SK-N-SH (cell line): ENCODE measurements around the gene TIMP2. TPM values are rescaled to one million over a fixed set of nuclear protein-coding genes. Genes with fewer than 3 reads are reported as not detected.
A peak's percentile ranks its signal among the peaks of the same experiment; 100 is the strongest.

Source experiments
- CTCF ChIA-PET: fragments of 300-600, 350-600 bp; formaldehyde crosslinking; extraction: SDS; loops from one replicate; lab custom pipeline; 2021; lab: Yijun Ruan, JAX
- POLR2A ChIA-PET: fragments of 350-600 bp; sonication (Branson Sonifier 250); formaldehyde crosslinking; extraction: SDS; loops from one replicate; lab custom pipeline; 2020; ENCODE audit warnings: antibody characterized with exemption, inconsistent platforms; lab: Yijun Ruan, JAX
- DNase-seq: peaks from one replicate; pipeline ENCODE4 v3.0.0; 2012
- H2AFZ ChIP-seq: fragments of 200-600 bp; sonication (generic); 2 replicates; pipeline ENCODE4 v1.8.1; 2016; ENCODE audit warnings: antibody characterized with exemption, mild to moderate bottlenecking, low read depth
- H3F3A ChIP-seq: fragments of 200-600 bp; sonication (generic); replicated peaks from 2 replicates; pipeline ENCODE3; 2016; ENCODE audit warnings: antibody characterized with exemption, mild to moderate bottlenecking; ENCODE audit not compliant: insufficient read depth
- H3K27ac ChIP-seq, 2 experiments: fragments of 200-500 bp in 1 of 2; fragments of 200-600 bp in 1 of 2; sonication (Bioruptor generic) in 1 of 2; sonication (generic), shearing (Covaris generic) in 1 of 2; 2 replicates each; pipeline versions ENCODE4 v1.5.1 to v1.6.1; 2014 to 2016; ENCODE audit warnings: low read depth in 2 of 2, inconsistent platforms in 1 of 2, low read length in 1 of 2, mild to moderate bottlenecking in 1 of 2, mixed read lengths in 1 of 2
- H3K27me3 ChIP-seq: fragments of 200-600 bp; sonication (generic), shearing (Covaris generic); 2 replicates; pipeline ENCODE4 v1.6.1; 2016; ENCODE audit warnings: mixed run types; ENCODE audit not compliant: insufficient read depth
- H3K36me3 ChIP-seq, 2 experiments: fragments of 200-500 bp in 1 of 2; fragments of 200-600 bp in 1 of 2; sonication (Bioruptor generic) in 1 of 2; sonication (generic) in 1 of 2; replicated peaks in 1 of 2; 2 replicates each; pipeline versions ENCODE3 to v1.5.1; 2014 to 2016; ENCODE audit warnings: low read length in 1 of 2, mild to moderate bottlenecking in 1 of 2; ENCODE audit not compliant: insufficient read depth in 2 of 2, control insufficient read depth in 1 of 2
- H3K4me1 ChIP-seq, 2 experiments: fragments of 200-500 bp in 1 of 2; fragments of 200-600 bp in 1 of 2; sonication (Bioruptor generic) in 1 of 2; sonication (generic), shearing (Covaris generic) in 1 of 2; 2 replicates each; pipeline versions ENCODE4 v1.5.1 to v1.6.1; 2014 to 2016; ENCODE audit warnings: low read depth in 1 of 2, low read length in 1 of 2, mixed run types in 1 of 2; ENCODE audit not compliant: insufficient read depth in 2 of 2, control insufficient read depth in 1 of 2
- H3K4me2 ChIP-seq: fragments of 200-600 bp; sonication (generic), shearing (Covaris generic); 2 replicates; pipeline ENCODE4 v1.6.1; 2017; ENCODE audit warnings: mixed run types
- H3K4me3 ChIP-seq, 2 experiments: fragments of 200-500 bp in 1 of 2; fragments of 200-600 bp in 1 of 2; sonication (Bioruptor generic) in 1 of 2; sonication (generic), shearing (Covaris generic) in 1 of 2; 2 replicates each; pipeline versions ENCODE4 v1.5.1 to v1.8.1; 2014 to 2016; ENCODE audit warnings: low read depth in 2 of 2, inconsistent platforms in 1 of 2, low read length in 1 of 2, mild to moderate bottlenecking in 1 of 2, mixed read lengths in 1 of 2, moderate library complexity in 1 of 2
- H3K79me2 ChIP-seq: fragments of 200-600 bp; sonication (generic); 2 replicates; pipeline ENCODE4 v1.8.1; 2017; ENCODE audit warnings: mild to moderate bottlenecking; ENCODE audit not compliant: insufficient read depth
- H3K9ac ChIP-seq: fragments of 200-600 bp; sonication (generic); 2 replicates; pipeline ENCODE4 v1.6.1; 2017; ENCODE audit warnings: mixed run types
- H3K9me2 ChIP-seq: fragments of 200-600 bp; sonication (generic); 2 replicates; pipeline ENCODE4 v1.6.1; 2017; ENCODE audit warnings: mixed run types
- H3K9me3 ChIP-seq: fragments of 200-600 bp; sonication (generic); 2 replicates; pipeline ENCODE4 v1.6.1; 2017; ENCODE audit warnings: mixed run types, mild to moderate bottlenecking, moderate library complexity
- H4K20me1 ChIP-seq: fragments of 200-600 bp; sonication (generic); 2 replicates; pipeline ENCODE4 v1.6.1; 2017; ENCODE audit warnings: mild to moderate bottlenecking, mixed run types; ENCODE audit not compliant: insufficient read depth
- EZH2phosphoT487 ChIP-seq: fragments of 200-600 bp; sonication (generic); IDR thresholded peaks from 2 replicates; pipeline ENCODE4 v1.6.1; 2017; ENCODE audit warnings: low read depth, mixed run types, mild to moderate bottlenecking, antibody characterized with exemption, moderate library complexity, borderline replicate concordance
- FOSL2 ChIP-seq: IDR thresholded peaks from 2 replicates; pipeline ENCODE4 v1.4.0; 2012; ENCODE audit warnings: low read depth, mild to moderate bottlenecking, moderate library complexity, borderline replicate concordance
- GATA2 ChIP-seq: sonication (generic); formaldehyde crosslinking; IDR thresholded peaks from 2 replicates; pipeline ENCODE4 v1.5.0; 2020; ENCODE audit warnings: mild to moderate bottlenecking, missing genetic modification reagents
- NFIC ChIP-seq: IDR thresholded peaks from 2 replicates; pipeline ENCODE4 v1.4.0; 2012; ENCODE audit warnings: borderline replicate concordance
- POLR2AphosphoS5 ChIP-seq: IDR thresholded peaks from 2 replicates; pipeline ENCODE4 v1.6.1; 2012; ENCODE audit warnings: low read depth, low read length
- RAD21 ChIP-seq: IDR thresholded peaks from 2 replicates; pipeline ENCODE4 v1.6.1; 2012; ENCODE audit warnings: mild to moderate bottlenecking, low read length
- RCOR1 ChIP-seq: fragments of 150-350 bp; IDR thresholded peaks from 2 replicates; pipeline ENCODE4 v1.6.1; 2017; ENCODE audit warnings: antibody characterized with exemption, low read length
- SMC3 ChIP-seq: IDR thresholded peaks from 2 replicates; pipeline ENCODE4 v1.6.1; 2012; ENCODE audit warnings: low read depth, low read length, improper control_type of control experiment
- TAF1 ChIP-seq: IDR thresholded peaks from 2 replicates; pipeline ENCODE4 v1.6.1; 2012; ENCODE audit warnings: low read depth, mild to moderate bottlenecking, low read length, moderate library complexity, borderline replicate concordance
- YY1 ChIP-seq: IDR thresholded peaks from 2 replicates; pipeline ENCODE4 v1.4.0; 2012; ENCODE audit warnings: low read depth, mild to moderate bottlenecking
- WGBS: methylation state at CpG from one replicate; pipeline ENCODE4 v1.1.6; 2017; ENCODE audit warnings: low lambda C conversion rate; 5-methylcytosine and 5-hydroxymethylcytosine counted together
- polyA plus RNA-seq, 3 experiments: library from polyadenylated mRNA; depleted of rRNA; stranded (reverse); fragments of >200 nt; gene quantifications; 2 replicates each; pipeline ENCODE4 v1.2.3, GENCODE V29; 2012
- TF ChIP-seq, protein P1 (sequence below): IDR thresholded peaks from 2 replicates; pipeline ENCODE4 v1.4.0; 2012; ENCODE audit warnings: low read depth, borderline replicate concordance
- TF ChIP-seq, protein P2 (sequence below): IDR thresholded peaks from 2 replicates; pipeline ENCODE4 v1.6.1; 2012; ENCODE audit warnings: mild to moderate bottlenecking, low read depth, low read length, moderate library complexity

The TIMP2 gene
- polyA plus RNA-seq, 1 of the 3 experiments (the other 2 are of a cell fraction) = 441 TPM

DNA sequence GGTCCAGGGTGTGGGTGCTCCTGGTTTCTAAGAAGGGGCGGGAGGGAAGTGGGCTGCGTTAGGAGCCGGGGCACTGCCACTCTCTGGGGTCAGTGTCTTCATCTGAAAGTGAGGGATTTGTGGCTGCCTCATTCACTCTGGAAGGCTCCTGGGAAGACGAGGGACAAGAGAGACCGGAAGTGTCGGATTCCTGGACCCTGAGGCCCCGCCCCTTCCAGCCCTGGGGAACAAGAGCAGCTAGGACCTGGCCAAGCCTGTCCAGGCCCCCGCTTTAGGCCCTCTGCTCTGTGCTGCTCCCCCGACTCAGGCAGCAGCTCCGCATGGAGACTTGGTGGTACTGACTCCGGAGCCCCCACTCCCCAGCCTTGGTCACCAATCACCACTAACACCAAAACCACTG, 48.0 kb upstream of the TIMP2 start:
- Histone ChIP-seq H3K9me3 (no peaks in the 10 kb centered on the region), H2AFZ (no peak overlapping the region), H3K4me3 (no peak overlapping the region)
- TF ChIP-seq NFIC = no peak
- no peak for TF ChIP-seq SMC3
- TF ChIP-seq, protein P1, sequence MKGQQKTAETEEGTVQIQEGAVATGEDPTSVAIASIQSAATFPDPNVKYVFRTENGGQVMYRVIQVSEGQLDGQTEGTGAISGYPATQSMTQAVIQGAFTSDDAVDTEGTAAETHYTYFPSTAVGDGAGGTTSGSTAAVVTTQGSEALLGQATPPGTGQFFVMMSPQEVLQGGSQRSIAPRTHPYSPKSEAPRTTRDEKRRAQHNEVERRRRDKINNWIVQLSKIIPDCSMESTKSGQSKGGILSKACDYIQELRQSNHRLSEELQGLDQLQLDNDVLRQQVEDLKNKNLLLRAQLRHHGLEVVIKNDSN = no peak
- TF ChIP-seq FOSL2 = no peak
- TF ChIP-seq, all 33 proteins: peak for 0
- Histone ChIP-seq H3K27ac (no peak overlapping the region), H3K9me2 (no peaks in the 10 kb centered on the region), H3F3A (peaks cover 6% of the 10 kb centered on the region), H3K4me1 (peaks cover 9 to 50% of the 10 kb centered on the region in 2 experiments; a peak in 2 of 4 replicates), H4K20me1 (no peaks in the 10 kb centered on the region; the same call in 1 of the 2 replicates), H3K36me3 (peaks cover 13 to 47% of the 10 kb centered on the region in 2 experiments), H3K79me2 (peaks cover 14% of the 10 kb centered on the region), H3K27me3 (no peaks in the 10 kb centered on the region), H3K9ac (no peak overlapping the region), H3K4me2 (no peak overlapping the region)
- ChIA-PET POLR2A (interaction anchor here (1.1 kb wide), 1 partner anchor 107 kb away, joined by 4 read pairs; no protein-coding TSS in a partner anchor), CTCF (interaction anchor here (0.7 to 26.0 kb wide), 11 partner anchors 8 to 149 kb away, joined by 3 to 458 read pairs (median 11); partner anchors contain the start of gene CEP295NL)
- peak; percentile 53 for DNase-seq
- WGBS = 91% methylated on average over 10 of the region's 11 CpGs

DNA sequence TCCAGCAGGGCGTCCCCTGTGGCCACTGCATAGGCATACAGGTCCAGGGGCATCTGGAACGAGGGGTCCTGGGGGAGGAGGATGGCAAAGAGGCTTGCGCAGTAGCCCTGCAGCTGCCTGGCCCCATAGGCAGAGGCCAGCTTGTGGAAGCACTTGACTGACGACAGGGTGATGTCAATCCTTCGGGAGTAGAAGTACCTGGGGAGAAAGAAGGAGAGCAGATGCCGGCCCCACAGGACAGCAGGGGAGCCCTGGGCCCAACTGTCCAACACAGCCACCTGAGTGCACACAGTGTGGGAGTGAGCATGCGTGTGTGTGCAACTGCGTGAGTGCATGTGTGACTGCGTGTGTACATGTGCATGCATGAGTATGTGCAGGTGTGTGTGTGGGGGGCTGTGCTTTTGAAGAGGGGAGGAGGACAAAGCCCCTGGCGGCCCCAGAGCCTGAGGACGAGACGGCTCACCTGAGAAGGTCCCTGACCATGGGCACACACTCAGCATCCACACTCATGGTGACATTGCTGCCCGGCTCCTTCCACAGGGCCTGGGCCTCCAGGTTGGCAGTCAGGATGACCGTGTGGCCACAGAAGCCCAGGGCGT, 47.4 kb upstream of the TIMP2 start:
- peaks cover 4 to 44% of the 10 kb centered on the region in 2 experiments; a peak in 1 of 4 replicates for H3K4me1 ChIP-seq
- H3K9me2 ChIP-seq = no peaks in the 10 kb centered on the region
- no peaks in the 10 kb centered on the region for H3K27me3 ChIP-seq
- peaks cover 8% of the 10 kb centered on the region; the same call in 1 of the 2 replicates for H3K79me2 ChIP-seq
- DNase-seq = peak; percentile 54
- no peak for TF ChIP-seq YY1
- no peak for TF ChIP-seq FOSL2
- TF ChIP-seq EZH2phosphoT487 = no peak
- TF ChIP-seq GATA2 (CRISPR knock-in tag) = no peak
- no peak for TF ChIP-seq RAD21
- no peak for TF ChIP-seq TAF1
- TF ChIP-seq, protein P2, sequence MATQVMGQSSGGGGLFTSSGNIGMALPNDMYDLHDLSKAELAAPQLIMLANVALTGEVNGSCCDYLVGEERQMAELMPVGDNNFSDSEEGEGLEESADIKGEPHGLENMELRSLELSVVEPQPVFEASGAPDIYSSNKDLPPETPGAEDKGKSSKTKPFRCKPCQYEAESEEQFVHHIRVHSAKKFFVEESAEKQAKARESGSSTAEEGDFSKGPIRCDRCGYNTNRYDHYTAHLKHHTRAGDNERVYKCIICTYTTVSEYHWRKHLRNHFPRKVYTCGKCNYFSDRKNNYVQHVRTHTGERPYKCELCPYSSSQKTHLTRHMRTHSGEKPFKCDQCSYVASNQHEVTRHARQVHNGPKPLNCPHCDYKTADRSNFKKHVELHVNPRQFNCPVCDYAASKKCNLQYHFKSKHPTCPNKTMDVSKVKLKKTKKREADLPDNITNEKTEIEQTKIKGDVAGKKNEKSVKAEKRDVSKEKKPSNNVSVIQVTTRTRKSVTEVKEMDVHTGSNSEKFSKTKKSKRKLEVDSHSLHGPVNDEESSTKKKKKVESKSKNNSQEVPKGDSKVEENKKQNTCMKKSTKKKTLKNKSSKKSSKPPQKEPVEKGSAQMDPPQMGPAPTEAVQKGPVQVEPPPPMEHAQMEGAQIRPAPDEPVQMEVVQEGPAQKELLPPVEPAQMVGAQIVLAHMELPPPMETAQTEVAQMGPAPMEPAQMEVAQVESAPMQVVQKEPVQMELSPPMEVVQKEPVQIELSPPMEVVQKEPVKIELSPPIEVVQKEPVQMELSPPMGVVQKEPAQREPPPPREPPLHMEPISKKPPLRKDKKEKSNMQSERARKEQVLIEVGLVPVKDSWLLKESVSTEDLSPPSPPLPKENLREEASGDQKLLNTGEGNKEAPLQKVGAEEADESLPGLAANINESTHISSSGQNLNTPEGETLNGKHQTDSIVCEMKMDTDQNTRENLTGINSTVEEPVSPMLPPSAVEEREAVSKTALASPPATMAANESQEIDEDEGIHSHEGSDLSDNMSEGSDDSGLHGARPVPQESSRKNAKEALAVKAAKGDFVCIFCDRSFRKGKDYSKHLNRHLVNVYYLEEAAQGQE = no peak
- TF ChIP-seq POLR2AphosphoS5 = no peak
- TF ChIP-seq RCOR1 = no peak
- TF ChIP-seq, all 33 proteins: peak for 0
- WGBS = 96% methylated on average over 13 of the region's 15 CpGs
- no peak overlapping the region for H3K4me3 ChIP-seq
- H3K9me3 ChIP-seq = no peaks in the 10 kb centered on the region
- no peak overlapping the region for H2AFZ ChIP-seq
- no peak overlapping the region for H3K4me2 ChIP-seq
- no peak overlapping the region for H3K9ac ChIP-seq
- H4K20me1 ChIP-seq = no peaks in the 10 kb centered on the region; the same call in 1 of the 2 replicates
- ChIA-PET CTCF (interaction anchor here (1.1 to 26.0 kb wide), 23 partner anchors 9 to 475 kb away, joined by 3 to 458 read pairs (median 11); partner anchors contain the start of genes CEP295NL, LGALS3BP and USP36), POLR2A (interaction anchor here (1.1 to 2.3 kb wide), 4 partner anchors 38 to 107 kb away, joined by 4 to 15 read pairs (median 9); no protein-coding TSS in a partner anchor)
- H3K36me3 ChIP-seq = peaks cover 13 to 51% of the 10 kb centered on the region in 2 experiments
- peaks cover 6% of the 10 kb centered on the region for H3F3A ChIP-seq
- H3K27ac ChIP-seq = no peak overlapping the region
